Activated naive CD8-positive, alpha-beta T cell treated with anti-CD3 and anti-CD28 coated beads, Interleukin-2, amount 10 ng/mL, durations not matched to agents 7 days and 5 days (primary cell): ENCODE results near the gene TRIM39. TPM values are rescaled to one million over a fixed set of nuclear protein-coding genes. Genes with fewer than 3 reads are reported as not detected.
"Not testable (repeated sequence)": the region's sequence is repeated elsewhere in the genome, so short reads cannot be mapped to it uniquely, and the experiment has no call there.

Experiments
- ATAC-seq: fragments of 150-1000 bp; cut with Tn5 transposase; one replicate; pipeline ENCODE4 v1.10.0; 2021; ENCODE audit warnings: low read depth, moderate library complexity
- POLR2A ChIA-PET: fragments of 350-600 bp; sonication (Branson Sonifier 250); formaldehyde crosslinking; loops from one replicate; lab custom pipeline; 2021; ENCODE audit warnings: antibody characterized with exemption; lab: Charles Lee
- DNase-seq: peaks from one replicate; pipeline ENCODE4 v3.0.0; 2021
- H3K27ac Mint-ChIP-seq: one replicate; pipeline ENCODE4 v1.8.0; 2022; ENCODE audit warnings: mild to moderate bottlenecking, mixed read lengths
- H3K27me3 Mint-ChIP-seq: one replicate; pipeline ENCODE4 v1.8.0; 2022; ENCODE audit warnings: mild to moderate bottlenecking, moderate library complexity, mixed read lengths
- H3K36me3 Mint-ChIP-seq: one replicate; pipeline ENCODE4 v1.8.0; 2021; ENCODE audit warnings: mild to moderate bottlenecking, mixed read lengths
- H3K4me1 Mint-ChIP-seq: one replicate; pipeline ENCODE4 v1.8.0; 2021; ENCODE audit warnings: mixed read lengths
- H3K4me3 Mint-ChIP-seq: one replicate; pipeline ENCODE4 v1.8.0; 2022; ENCODE audit warnings: mild to moderate bottlenecking, moderate library complexity, mixed read lengths
- H3K9me3 Mint-ChIP-seq: one replicate; pipeline ENCODE4 v1.8.0; 2021; ENCODE audit warnings: mixed read lengths
- total RNA-seq, 2 experiments: library from RNA; stranded (reverse); gene quantifications; one replicate each; pipeline ENCODE4 v1.2.3, GENCODE V29; 2021

The TRIM39 gene
- total RNA-seq, 2 experiments from 2014 or later = 24.1 to 24.2 TPM

- no peaks in the 10 kb centered on the region for H3K36me3 Mint-ChIP-seq
These were observed 31.2 kb downstream of the TRIM39 start for GRCh38 chr6:30357678-30358540.

GRCh38 chr6:30359276-30359675 is 32.5 kb downstream of the TRIM39 start:
- H3K27ac Mint-ChIP-seq = no peak overlapping the region
- no peak for ATAC-seq
- DNase-seq = no peak
- H3K9me3 Mint-ChIP-seq = no peaks in the 10 kb centered on the region
- peaks cover 8% of the 10 kb centered on the region for H3K4me1 Mint-ChIP-seq
- POLR2A ChIA-PET = no interaction called here
- no peaks in the 10 kb centered on the region for H3K36me3 Mint-ChIP-seq
- no peak overlapping the region for H3K4me3 Mint-ChIP-seq
- H3K27me3 Mint-ChIP-seq = peaks cover 71% of the 10 kb centered on the region

More at GRCh38 chr6:30357678-30358540, 31.2 kb downstream of the TRIM39 start:
- ATAC-seq = peak; percentile 90
- H3K9me3 Mint-ChIP-seq = no peaks in the 10 kb centered on the region
- H3K27me3 Mint-ChIP-seq = peaks cover 68% of the 10 kb centered on the region
- POLR2A ChIA-PET = no interaction called here
- DNase-seq = peak; percentile 47
- H3K4me1 Mint-ChIP-seq = peaks cover 8% of the 10 kb centered on the region
- peak overlapping the region; percentile 85 for H3K4me3 Mint-ChIP-seq
- H3K27ac Mint-ChIP-seq = no peak overlapping the region

GRCh38 chr6:30360139-30360538 is 33.4 kb downstream of the TRIM39 start:
- H3K36me3 Mint-ChIP-seq = no peaks in the 10 kb centered on the region
- no peak for DNase-seq
- no peak overlapping the region for H3K27ac Mint-ChIP-seq
- H3K9me3 Mint-ChIP-seq = no peaks in the 10 kb centered on the region
- H3K4me3 Mint-ChIP-seq = no peak overlapping the region
- POLR2A ChIA-PET = no interaction called here
- H3K27me3 Mint-ChIP-seq = peaks cover 78% of the 10 kb centered on the region
- no peak for ATAC-seq
- peaks cover 8% of the 10 kb centered on the region for H3K4me1 Mint-ChIP-seq

- no peak for ATAC-seq
- no peaks in the 10 kb centered on the region for H3K36me3 Mint-ChIP-seq
- H3K4me3 Mint-ChIP-seq = no peak overlapping the region
- H3K27me3 Mint-ChIP-seq = peaks cover 86% of the 10 kb centered on the region
- H3K27ac Mint-ChIP-seq = no peak overlapping the region
- H3K4me1 Mint-ChIP-seq = peaks cover 8% of the 10 kb centered on the region
- POLR2A ChIA-PET = no interaction called here
- DNase-seq = no peak
- H3K9me3 Mint-ChIP-seq = no peaks in the 10 kb centered on the region
These were observed 34.9 kb downstream of the TRIM39 start for GRCh38 chr6:30361661-30362060.

- DNase-seq = no peak
- Mint-ChIP-seq H3K27me3 (peaks cover 72% of the 10 kb centered on the region), H3K4me1 (no peaks in the 10 kb centered on the region), H3K9me3 (no peaks in the 10 kb centered on the region), H3K4me3 (no peak overlapping the region), H3K36me3 (no peaks in the 10 kb centered on the region), H3K27ac (no peak overlapping the region)
- no peak for ATAC-seq
- POLR2A ChIA-PET = no interaction called here
These were observed 36.7 kb downstream of the TRIM39 start for GRCh38 chr6:30363459-30363858.

GRCh38 chr6:30364591-30364990 is 37.9 kb downstream of the TRIM39 start:
- DNase-seq (no peak), ATAC-seq (peak; percentile 56)
- Mint-ChIP-seq H3K36me3 (no peaks in the 10 kb centered on the region), H3K9me3 (no peaks in the 10 kb centered on the region), H3K4me3 (no peak overlapping the region), H3K27ac (no peak overlapping the region), H3K27me3 (peaks cover 68% of the 10 kb centered on the region), H3K4me1 (no peaks in the 10 kb centered on the region)
- POLR2A ChIA-PET = no interaction called here

GRCh38 chr6:30369280-30369679 is 42.6 kb downstream of the TRIM39 start:
- ATAC-seq, POLR2A ChIA-PET: not testable (repeated sequence)
- H3K27me3 Mint-ChIP-seq = peaks cover 30% of the 10 kb centered on the region

GRCh38 chr6:30378290-30378937 is 51.7 kb downstream of the TRIM39 start:
- POLR2A ChIA-PET = no interaction called here
- Mint-ChIP-seq H3K4me1 (no peaks in the 10 kb centered on the region), H3K9me3 (no peaks in the 10 kb centered on the region), H3K4me3 (no peak overlapping the region), H3K27me3 (peaks cover 40% of the 10 kb centered on the region), H3K36me3 (no peaks in the 10 kb centered on the region), H3K27ac (no peak overlapping the region)
- ATAC-seq (no peak), DNase-seq (no peak)

More at GRCh38 chr6:30369280-30369679, 42.6 kb downstream of the TRIM39 start:
- not testable (repeated sequence) for H3K4me3 Mint-ChIP-seq, H3K9me3 Mint-ChIP-seq, H3K36me3 Mint-ChIP-seq, H3K4me1 Mint-ChIP-seq, H3K27ac Mint-ChIP-seq, DNase-seq

- Mint-ChIP-seq H3K9me3 (no peaks in the 10 kb centered on the region), H3K27ac (no peak overlapping the region), H3K36me3 (no peaks in the 10 kb centered on the region), H3K4me3 (no peak overlapping the region), H3K4me1 (no peaks in the 10 kb centered on the region), H3K27me3 (peaks cover 53% of the 10 kb centered on the region)
- no peak for ATAC-seq
- POLR2A ChIA-PET = no interaction called here
- no peak for DNase-seq
These were observed 53.7 kb downstream of the TRIM39 start for GRCh38 chr6:30380464-30380863.

- no peaks in the 10 kb centered on the region for H3K4me1 Mint-ChIP-seq
- H3K9me3 Mint-ChIP-seq = no peaks in the 10 kb centered on the region
- no peak overlapping the region for H3K4me3 Mint-ChIP-seq
- POLR2A ChIA-PET = no interaction called here
- H3K27me3 Mint-ChIP-seq = peaks cover 84% of the 10 kb centered on the region
- DNase-seq (no peak), ATAC-seq (no peak)
- no peaks in the 10 kb centered on the region for H3K36me3 Mint-ChIP-seq
- no peak overlapping the region for H3K27ac Mint-ChIP-seq
These were observed 59.4 kb downstream of the TRIM39 start for GRCh38 chr6:30386166-30386565.

GRCh38 chr6:30391240-30391639 is 64.5 kb downstream of the TRIM39 start:
- ATAC-seq = no peak
- H3K36me3 Mint-ChIP-seq = no peaks in the 10 kb centered on the region
- no peak for DNase-seq
- H3K27ac Mint-ChIP-seq = no peak overlapping the region
- no peaks in the 10 kb centered on the region for H3K4me1 Mint-ChIP-seq
- no peak overlapping the region for H3K4me3 Mint-ChIP-seq
- POLR2A ChIA-PET = no interaction called here
- peaks cover 80% of the 10 kb centered on the region for H3K27me3 Mint-ChIP-seq
- H3K9me3 Mint-ChIP-seq = no peaks in the 10 kb centered on the region
